ENCODE measurements around the gene APAF1. TPM values are rescaled to one million over a fixed set of nuclear protein-coding genes. Genes with fewer than 3 reads are reported as not detected.

Gene APAF1
- total and polyA plus RNA-seq, 9 of the 15 experiments (the other 6 are each of a cell fraction or from before 2014, with no cell fraction given): 5.1 to 15.7 (median 9.9) TPM

GRCh38 chr12:98644712-98645571 is at the start of gene APAF1, which contains the start of gene IKBIP (continued):
- no peak for TF ChIP-seq UBTF (IDR thresholded peaks at IDR 0.05; ENCODE audit: borderline replicate concordance in 1 of 2, low read depth in 2 of 2, low read length in 2 of 2)
- TF ChIP-seq ZNF146 (CRISPR knock-in tag; IDR thresholded peaks at IDR 0.05; ENCODE audit: unreplicated experiment): no peak
- no peak for TF ChIP-seq DLX4 (CRISPR knock-in tag; IDR thresholded peaks at IDR 0.05)
- TF ChIP-seq TFE3 (CRISPR knock-in tag; IDR thresholded peaks at IDR 0.05): no peak
- TF ChIP-seq CEBPG (CRISPR knock-in tag; IDR thresholded peaks at IDR 0.05): 0 out of 2 replicates have a peak, but pooled peaks have one; percentile 10
- TF ChIP-seq CEBPG (tag; conservative IDR thresholded peaks at IDR 0.05 in 1 of 2, IDR thresholded peaks at IDR 0.05 in 1 of 2): no peak
- peak; percentile 89 to 90 for TF ChIP-seq NRF1 (conservative IDR thresholded peaks at IDR 0.05 in 1 of 2, IDR thresholded peaks at IDR 0.05 in 1 of 2)
- no peak for TF ChIP-seq CHAMP1 (IDR thresholded peaks at IDR 0.05)
- TF ChIP-seq ZNF197 (CRISPR knock-in tag; IDR thresholded peaks at IDR 0.05; ENCODE audit: low read depth): 0 out of 2 replicates have a peak, but pooled peaks have one; percentile 73
- no peak for TF ChIP-seq ZEB2 (IDR thresholded peaks at IDR 0.05)
- 0 out of 2 replicates have a peak, but pooled peaks have one; percentile 6 for TF ChIP-seq MAFK (IDR thresholded peaks at IDR 0.05; ENCODE audit: low read length)
- TF ChIP-seq TAF1 (IDR thresholded peaks at IDR 0.05; ENCODE audit: control insufficient read depth, extremely low read depth, insufficient read depth, low read length, severe bottlenecking): peak; percentile 74
- TF ChIP-seq E2F8 (IDR thresholded peaks at IDR 0.05; ENCODE audit: low read depth, partially characterized antibody): peak; percentile 44
- TF ChIP-seq ZNF134 (CRISPR knock-in tag; conservative IDR thresholded peaks at IDR 0.05): no peak
- TF ChIP-seq SMAD4 (CRISPR knock-in tag; conservative IDR thresholded peaks at IDR 0.05): peak; percentile 43; the same call in 1 of the 2 replicates

Measured in K562 (cell line).